AG09319 (cell line): ENCODE data around the gene LIN52.

ENCODE experiments used
- DNase-seq: peaks from one replicate; pipeline ENCODE4 v3.0.0-alpha.2; 2010; ENCODE audit warnings: low read depth; ENCODE audit errors: extremely low read depth
- TF ChIP-seq, protein P1 (sequence below): IDR thresholded peaks from 2 replicates; pipeline ENCODE4 v1.5.1; 2011; ENCODE audit warnings: low read depth, mild to moderate bottlenecking, inconsistent platforms, low read length, moderate library complexity

Gene LIN52

GRCh38 chr14:74084277-74085046 is at the start of gene LIN52, which contains the start of gene ALDH6A1:
TSS of gene LIN52 (plus strand) at chr14:74084956. CDS start at chr14:74084975, 19 bp downstream.
TSS of gene ALDH6A1 (minus strand) at chr14:74084453. CDS start at chr14:74084394, 59 bp downstream.
- peak; percentile 100 for DNase-seq
- TF ChIP-seq, protein P1, sequence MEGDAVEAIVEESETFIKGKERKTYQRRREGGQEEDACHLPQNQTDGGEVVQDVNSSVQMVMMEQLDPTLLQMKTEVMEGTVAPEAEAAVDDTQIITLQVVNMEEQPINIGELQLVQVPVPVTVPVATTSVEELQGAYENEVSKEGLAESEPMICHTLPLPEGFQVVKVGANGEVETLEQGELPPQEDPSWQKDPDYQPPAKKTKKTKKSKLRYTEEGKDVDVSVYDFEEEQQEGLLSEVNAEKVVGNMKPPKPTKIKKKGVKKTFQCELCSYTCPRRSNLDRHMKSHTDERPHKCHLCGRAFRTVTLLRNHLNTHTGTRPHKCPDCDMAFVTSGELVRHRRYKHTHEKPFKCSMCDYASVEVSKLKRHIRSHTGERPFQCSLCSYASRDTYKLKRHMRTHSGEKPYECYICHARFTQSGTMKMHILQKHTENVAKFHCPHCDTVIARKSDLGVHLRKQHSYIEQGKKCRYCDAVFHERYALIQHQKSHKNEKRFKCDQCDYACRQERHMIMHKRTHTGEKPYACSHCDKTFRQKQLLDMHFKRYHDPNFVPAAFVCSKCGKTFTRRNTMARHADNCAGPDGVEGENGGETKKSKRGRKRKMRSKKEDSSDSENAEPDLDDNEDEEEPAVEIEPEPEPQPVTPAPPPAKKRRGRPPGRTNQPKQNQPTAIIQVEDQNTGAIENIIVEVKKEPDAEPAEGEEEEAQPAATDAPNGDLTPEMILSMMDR = no peak; the same call in 1 of the 2 replicates

DNA sequence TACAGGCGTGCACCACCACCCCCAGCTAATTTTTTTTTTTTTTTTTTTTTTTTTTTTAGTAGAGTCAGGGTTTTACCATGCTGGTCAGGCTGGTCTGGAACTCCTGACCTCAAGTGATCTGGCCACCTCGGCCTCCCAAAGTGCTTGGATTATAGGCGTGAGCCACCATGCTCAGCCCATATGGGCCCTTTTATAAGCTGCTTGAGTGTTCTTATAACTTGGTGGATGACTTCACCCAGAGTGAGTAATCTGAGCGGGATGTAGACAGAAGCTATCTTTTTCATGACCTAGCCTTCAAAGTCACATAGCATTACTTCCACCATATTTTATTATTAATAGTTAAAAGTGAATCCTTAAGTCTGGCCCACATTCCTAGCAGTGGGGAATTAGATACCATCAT is 49.2 kb upstream of the LIN52 start:
- DNase-seq = no peak
- TF ChIP-seq, protein P1 = no peak

DNA sequence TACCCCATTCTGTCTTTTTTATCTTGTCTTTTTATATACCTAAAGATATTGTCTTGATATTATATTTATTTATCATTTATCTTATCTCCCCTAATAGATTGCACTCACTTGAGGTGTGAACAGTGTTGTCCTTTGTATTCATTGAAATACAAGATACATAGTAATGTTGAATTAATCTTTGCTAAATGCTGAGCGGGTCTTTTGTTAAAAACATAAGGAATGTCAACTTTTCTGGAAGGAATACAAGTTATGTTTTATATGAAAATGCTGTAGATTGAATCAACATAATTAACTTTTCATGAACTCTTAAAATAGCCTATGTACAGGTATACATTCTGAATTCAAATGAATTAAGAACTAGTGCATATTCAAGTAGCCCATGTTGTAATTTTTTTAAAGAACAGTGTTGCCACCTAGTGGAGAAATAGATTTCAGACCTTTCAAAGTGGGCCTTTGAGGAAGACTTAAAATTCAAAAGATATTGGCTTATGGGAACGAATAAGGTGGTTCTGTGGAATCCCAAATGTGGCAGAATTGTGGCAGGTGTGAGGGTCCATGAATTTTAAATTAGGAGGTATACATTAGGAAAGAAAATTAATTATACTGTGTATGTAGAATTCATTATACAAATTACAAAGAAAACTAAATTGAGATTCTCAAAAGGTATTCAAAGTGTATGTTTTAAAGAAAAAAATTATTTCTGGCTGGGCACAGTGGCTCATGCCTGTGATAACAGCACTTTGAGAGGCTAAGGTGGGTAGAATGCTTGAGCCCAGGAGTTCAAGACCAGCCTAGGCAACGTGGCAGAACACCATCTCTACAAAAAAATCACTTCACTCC is 46.5 kb upstream of the LIN52 start:
- TF ChIP-seq, protein P1 = peak; percentile 60
- DNase-seq = peak; percentile 16

DNA sequence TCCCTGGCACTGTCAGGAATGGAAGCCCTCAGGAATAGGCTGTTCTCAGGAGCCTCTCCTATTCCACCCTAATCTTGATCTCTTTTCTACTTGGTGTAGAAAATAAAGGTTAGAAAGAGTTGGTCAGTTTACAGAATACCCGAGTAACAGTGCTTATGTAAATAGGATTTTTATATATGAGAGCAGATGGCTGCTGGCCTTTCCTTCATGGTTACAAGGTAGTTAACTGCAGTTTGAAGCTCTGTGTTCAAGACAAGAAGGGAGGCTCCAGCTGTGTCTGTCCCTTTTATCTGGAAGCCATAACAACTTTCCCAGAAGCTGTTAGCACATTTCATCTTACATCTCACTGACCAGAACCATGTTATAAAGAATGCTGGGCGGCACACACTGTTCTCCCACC is 42.5 kb upstream of the LIN52 start:
- TF ChIP-seq, protein P1 = no peak

GRCh38 chr14:74045522-74045921 is 39.2 kb upstream of the LIN52 start:
- TF ChIP-seq, protein P1 = no peak
- DNase-seq = no peak

More for the DNA sequence above, 42.5 kb upstream of the LIN52 start:
- no peak for DNase-seq

- no peak for DNase-seq
Measured at GRCh38 chr14:74048281-74048680, 36.5 kb upstream of the LIN52 start.

More at GRCh38 chr14:74048281-74048680, 36.5 kb upstream of the LIN52 start:
- TF ChIP-seq, protein P1 = no peak
